Left lung (tissue), 10 donors: Measurements from ENCODE around the gene TBX18. TPM values are rescaled to one million over a fixed set of nuclear protein-coding genes. Genes with fewer than 3 reads are reported as not detected.

Source experiments
- ATAC-seq: fragments of 200-7000 bp; cut with Tn5 transposase; one replicate; pipeline ENCODE4 v1.9.1; 2020; ENCODE audit warnings: moderate library complexity
- DNase-seq, 4 donors: peaks; one replicate each; pipeline ENCODE4 v3.0.0-alpha.2; 2013 to 2020
- H3K27ac ChIP-seq, 2 donors: fragments of 200-600 bp; sonication (generic) in 1 of 2; one replicate each; pipeline versions ENCODE4 v1.5.0 to v1.8.0; 2020 to 2021
- H3K27me3 ChIP-seq, 2 donors: fragments of 200-600 bp; sonication (generic) in 1 of 2; one replicate each; pipeline versions ENCODE4 v1.5.0 to v1.8.0; 2020 to 2021
- H3K36me3 ChIP-seq, 2 donors: fragments of 200-600 bp; sonication (generic) in 1 of 2; one replicate each; pipeline versions ENCODE4 v1.5.0 to v1.8.0; 2020 to 2021
- H3K4me1 ChIP-seq, 2 donors: fragments of 200-600 bp; one replicate each; pipeline ENCODE4 v1.8.0; 2021
- H3K4me3 ChIP-seq, 2 donors: fragments of 200-600 bp; sonication (generic) in 1 of 2; one replicate each; pipeline versions ENCODE4 v1.5.0 to v1.8.0; 2020 to 2021; ENCODE audit warnings: mild to moderate bottlenecking in 1 of 2
- H3K9me3 ChIP-seq, 2 donors: fragments of 200-600 bp; sonication (generic) in 1 of 2; one replicate each; pipeline versions ENCODE4 v1.5.0 to v1.8.0; 2020 to 2021
- CTCF ChIP-seq, 2 donors: fragments of 200-600 bp; sonication (generic) in 1 of 2; IDR thresholded peaks; one replicate each; pipeline versions ENCODE4 v1.5.0 to v1.8.0; 2021; ENCODE audit warnings: antibody characterized with exemption in 2 of 2
- intact Hi-C, 2 donors: fragments of 100-400 bp; cut with DNase I; formaldehyde crosslinking; loops; one replicate each; pipeline versions ENCODE4 v1.11.2 to v1.14.2; 2022
- polyA plus RNA-seq, 6 donors: library from polyadenylated mRNA; unstranded; fragments of 120-200 nt; gene quantifications; one replicate each; pipeline ENCODE4 v1.2.1, GENCODE V29; 2013; ENCODE audit not compliant: insufficient read length in 6 of 6
- total RNA-seq, 2 donors: library from RNA; stranded (reverse); fragmentation: NEBNext Ultra II Directional; extraction: Animal tissue kit (Norgen Biotek cat#: 25700); gene quantifications; one replicate each; pipeline ENCODE4 v1.2.1, GENCODE V29; 2021
- donor health status: DM: no; HTN: yes; CAD: no.
- donor health status: DM: no; HTN: no; CAD: no.

Gene TBX18
- total and polyA plus RNA-seq, 8 donors, result 0.27 to 0.60 (median 0.49) TPM; not detected in 1

GRCh38 chr6:84731401-84731800 is 33.0 kb downstream of the TBX18 start:
- Histone ChIP-seq H3K36me3 (no peaks in the 10 kb centered on the region), H3K9me3 (no peaks in the 10 kb centered on the region), H3K27ac (no peak overlapping the region), H3K4me1 (no peaks in the 10 kb centered on the region), H3K27me3 (no peaks in the 10 kb centered on the region), H3K4me3 (no peak overlapping the region)
- DNase-seq (no peak), ATAC-seq (no peak)
- no peak for TF ChIP-seq CTCF (IDR thresholded peaks at IDR 0.05)
- intact Hi-C loops, result no loop called here

GRCh38 chr6:84728602-84729001 is 35.8 kb downstream of the TBX18 start:
- Histone ChIP-seq H3K4me3 (no peak overlapping the region), H3K36me3 (no peaks in the 10 kb centered on the region), H3K4me1 (no peaks in the 10 kb centered on the region), H3K27ac (no peak overlapping the region), H3K9me3 (no peaks in the 10 kb centered on the region), H3K27me3 (no peaks in the 10 kb centered on the region)
- DNase-seq, result no peak
- TF ChIP-seq CTCF (IDR thresholded peaks at IDR 0.05), result no peak
- no peak for ATAC-seq
- intact Hi-C loops, result no loop called here

GRCh38 chr6:84719152-84719551 is 45.2 kb downstream of the TBX18 start:
- H3K27me3 ChIP-seq, result no peaks in the 10 kb centered on the region
- H3K36me3 ChIP-seq, result no peaks in the 10 kb centered on the region
- DNase-seq (no peak), ATAC-seq (no peak)
- H3K4me3 ChIP-seq, result no peak overlapping the region
- intact Hi-C loops, result no loop called here
- no peaks in the 10 kb centered on the region for H3K9me3 ChIP-seq
- H3K27ac ChIP-seq, result no peak overlapping the region
- no peaks in the 10 kb centered on the region for H3K4me1 ChIP-seq
- TF ChIP-seq CTCF (IDR thresholded peaks at IDR 0.05), result no peak

- H3K36me3 ChIP-seq, result no peaks in the 10 kb centered on the region
- no peak for DNase-seq
- TF ChIP-seq CTCF (IDR thresholded peaks at IDR 0.05), result no peak
- H3K9me3 ChIP-seq, result no peaks in the 10 kb centered on the region
- H3K4me1 ChIP-seq, result no peaks in the 10 kb centered on the region
- intact Hi-C loops, result no loop called here
- no peak overlapping the region for H3K27ac ChIP-seq
- no peak for ATAC-seq
- H3K27me3 ChIP-seq, result no peaks in the 10 kb centered on the region
- H3K4me3 ChIP-seq, result no peak overlapping the region
Measured at GRCh38 chr6:84718038-84718955, 46.1 kb downstream of the TBX18 start.

GRCh38 chr6:84709121-84709520 is 55.3 kb downstream of the TBX18 start:
- H3K27me3 ChIP-seq, result no peaks in the 10 kb centered on the region
- no peaks in the 10 kb centered on the region for H3K4me1 ChIP-seq
- ATAC-seq, result no peak
- H3K27ac ChIP-seq, result no peak overlapping the region
- no peak overlapping the region for H3K4me3 ChIP-seq
- no peak for TF ChIP-seq CTCF (IDR thresholded peaks at IDR 0.05)
- intact Hi-C loops, result no loop called here
- H3K9me3 ChIP-seq, result peaks cover 0 to 2% of the 10 kb centered on the region in 2 donors
- H3K36me3 ChIP-seq, result no peaks in the 10 kb centered on the region
- no peak for DNase-seq
